PFSK-1 (cell line): ENCODE results near the gene SHLD1.

ENCODE experiments used
- FOXP2 ChIP-seq: optimal IDR thresholded peaks from 2 replicates; pipeline ENCODE3; 2011; ENCODE audit warnings: borderline replicate concordance, control low read depth, inconsistent platforms; ENCODE audit not compliant: insufficient read depth; ENCODE audit errors: extremely low read length, extremely low read depth
- POLR2AphosphoS5 ChIP-seq: IDR thresholded peaks from 2 replicates; pipeline ENCODE4 v1.6.1; 2012; ENCODE audit warnings: low read depth, mild to moderate bottlenecking, control low read depth, low read length, moderate library complexity
- SIN3A ChIP-seq: IDR thresholded peaks from 2 replicates; pipeline ENCODE4 v1.6.1; 2012; ENCODE audit warnings: mild to moderate bottlenecking, low read length, moderate library complexity, borderline replicate concordance; ENCODE audit not compliant: insufficient read depth
- TAF1 ChIP-seq: IDR thresholded peaks from 2 replicates; pipeline ENCODE4 v1.6.1; 2012; ENCODE audit warnings: low read length, control low read depth, borderline replicate concordance; ENCODE audit not compliant: insufficient read depth
- TF ChIP-seq, protein P1 (sequence below), 2 experiments: IDR thresholded peaks; 2 replicates each; pipeline versions ENCODE4 v1.6.1 to v1.8.0; 2011 to 2012; ENCODE audit warnings: low read depth in 2 of 2, low read length in 2 of 2, control low read depth in 1 of 2, inconsistent platforms in 1 of 2, mild to moderate bottlenecking in 1 of 2, moderate library complexity in 1 of 2; ENCODE audit not compliant: insufficient read depth in 1 of 2

SHLD1 gene

DNA sequence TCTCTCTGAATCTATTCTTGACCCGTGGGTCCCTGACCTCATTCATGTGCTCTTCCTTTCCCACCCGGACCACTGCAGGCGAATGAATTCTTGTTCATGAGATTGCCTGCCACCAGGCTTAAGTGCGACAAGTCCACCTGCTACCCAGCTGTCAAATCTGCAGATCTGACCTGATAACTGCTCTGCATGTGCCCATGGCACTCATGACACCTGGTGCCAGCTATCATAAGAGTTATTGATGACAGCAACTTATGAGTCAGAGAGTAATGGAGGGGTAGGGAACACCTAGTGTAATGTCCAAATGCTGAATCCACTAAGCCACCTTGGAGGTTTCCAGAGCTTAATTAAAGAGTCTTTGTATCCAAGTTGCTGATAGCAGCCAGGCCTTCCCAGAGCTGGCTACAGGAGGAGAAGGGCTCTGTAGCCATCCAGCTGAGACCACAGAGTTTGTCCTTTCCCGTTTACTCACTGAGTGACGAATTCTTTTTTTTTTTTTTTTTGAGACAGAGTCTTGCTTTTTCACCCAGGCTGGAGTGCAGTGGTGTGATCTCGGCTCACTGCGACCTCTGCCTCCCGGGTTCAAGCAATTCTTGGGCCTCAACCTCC, 17.4 kb downstream of the SHLD1 start:
- TF ChIP-seq SIN3A (no peak), POLR2AphosphoS5 (no peak), TAF1 (no peak), FOXP2 (no peak)
- TF ChIP-seq, protein P1, sequence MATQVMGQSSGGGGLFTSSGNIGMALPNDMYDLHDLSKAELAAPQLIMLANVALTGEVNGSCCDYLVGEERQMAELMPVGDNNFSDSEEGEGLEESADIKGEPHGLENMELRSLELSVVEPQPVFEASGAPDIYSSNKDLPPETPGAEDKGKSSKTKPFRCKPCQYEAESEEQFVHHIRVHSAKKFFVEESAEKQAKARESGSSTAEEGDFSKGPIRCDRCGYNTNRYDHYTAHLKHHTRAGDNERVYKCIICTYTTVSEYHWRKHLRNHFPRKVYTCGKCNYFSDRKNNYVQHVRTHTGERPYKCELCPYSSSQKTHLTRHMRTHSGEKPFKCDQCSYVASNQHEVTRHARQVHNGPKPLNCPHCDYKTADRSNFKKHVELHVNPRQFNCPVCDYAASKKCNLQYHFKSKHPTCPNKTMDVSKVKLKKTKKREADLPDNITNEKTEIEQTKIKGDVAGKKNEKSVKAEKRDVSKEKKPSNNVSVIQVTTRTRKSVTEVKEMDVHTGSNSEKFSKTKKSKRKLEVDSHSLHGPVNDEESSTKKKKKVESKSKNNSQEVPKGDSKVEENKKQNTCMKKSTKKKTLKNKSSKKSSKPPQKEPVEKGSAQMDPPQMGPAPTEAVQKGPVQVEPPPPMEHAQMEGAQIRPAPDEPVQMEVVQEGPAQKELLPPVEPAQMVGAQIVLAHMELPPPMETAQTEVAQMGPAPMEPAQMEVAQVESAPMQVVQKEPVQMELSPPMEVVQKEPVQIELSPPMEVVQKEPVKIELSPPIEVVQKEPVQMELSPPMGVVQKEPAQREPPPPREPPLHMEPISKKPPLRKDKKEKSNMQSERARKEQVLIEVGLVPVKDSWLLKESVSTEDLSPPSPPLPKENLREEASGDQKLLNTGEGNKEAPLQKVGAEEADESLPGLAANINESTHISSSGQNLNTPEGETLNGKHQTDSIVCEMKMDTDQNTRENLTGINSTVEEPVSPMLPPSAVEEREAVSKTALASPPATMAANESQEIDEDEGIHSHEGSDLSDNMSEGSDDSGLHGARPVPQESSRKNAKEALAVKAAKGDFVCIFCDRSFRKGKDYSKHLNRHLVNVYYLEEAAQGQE (IDR thresholded peaks at IDR 0.05; ENCODE audit: insufficient read depth in 1 of 2, low read depth in 2 of 2, low read length in 2 of 2) = no peak

DNA sequence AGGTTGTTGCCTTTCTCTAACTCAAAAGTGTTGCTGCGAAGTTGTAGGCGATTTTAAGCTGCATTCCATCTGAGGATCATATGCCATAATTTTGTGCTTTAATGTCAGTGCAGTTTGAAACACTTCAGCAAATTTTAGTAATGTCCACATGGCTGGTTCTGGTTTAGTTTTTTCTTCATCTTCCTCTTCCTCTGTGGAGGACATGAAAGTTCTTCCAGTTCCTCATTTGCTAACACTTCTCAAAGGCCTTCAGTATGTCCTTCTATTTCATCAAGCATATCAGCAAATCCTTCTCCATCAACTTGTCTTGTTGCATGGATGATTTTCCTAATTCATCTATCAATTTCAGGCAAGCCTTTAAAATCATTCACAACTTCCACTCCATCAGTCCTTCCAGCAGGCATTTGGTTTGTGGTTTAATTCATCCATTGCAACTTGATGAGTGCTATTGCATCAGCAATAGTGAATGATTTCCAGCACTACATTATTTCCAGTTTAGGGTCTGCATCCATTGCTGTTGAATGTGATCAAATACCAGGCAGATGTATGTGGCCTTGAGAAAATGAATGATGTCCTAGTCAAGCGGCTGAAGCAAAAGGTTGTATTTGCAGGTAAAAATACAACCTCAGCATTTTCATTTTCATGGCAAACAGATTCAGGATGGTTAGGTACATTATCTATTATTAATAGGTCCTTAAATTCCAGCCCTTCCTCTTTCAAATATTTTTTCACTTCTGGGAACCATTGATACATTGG, 20.2 kb downstream of the SHLD1 start:
- TF ChIP-seq SIN3A (no peak), POLR2AphosphoS5 (no peak), TAF1 (no peak), FOXP2 (no peak)
- TF ChIP-seq, protein P1 (IDR thresholded peaks at IDR 0.05; ENCODE audit: insufficient read depth in 1 of 2, low read depth in 2 of 2, low read length in 2 of 2) = no peak

DNA sequence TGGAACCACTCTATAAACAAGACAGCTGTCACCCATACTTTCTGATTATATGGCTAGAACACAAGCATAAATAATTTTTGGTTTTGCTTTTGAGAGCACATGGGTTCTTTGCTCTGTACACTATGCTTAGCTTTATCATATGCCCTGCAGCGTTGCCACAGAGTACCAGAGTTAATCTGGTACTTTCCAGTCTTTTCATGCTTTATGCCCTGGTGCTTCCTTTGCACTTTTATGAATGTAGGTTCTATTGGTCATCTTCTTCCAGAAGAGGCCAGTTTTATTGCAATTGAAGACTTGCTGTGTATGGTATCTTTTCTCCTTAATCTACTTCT, 20.8 kb downstream of the SHLD1 start:
- no peak for TF ChIP-seq SIN3A
- no peak for TF ChIP-seq TAF1
- TF ChIP-seq POLR2AphosphoS5 = no peak
- TF ChIP-seq FOXP2 = no peak
- TF ChIP-seq, protein P1 (IDR thresholded peaks at IDR 0.05; ENCODE audit: insufficient read depth in 1 of 2, low read depth in 2 of 2, low read length in 2 of 2) = no peak

DNA sequence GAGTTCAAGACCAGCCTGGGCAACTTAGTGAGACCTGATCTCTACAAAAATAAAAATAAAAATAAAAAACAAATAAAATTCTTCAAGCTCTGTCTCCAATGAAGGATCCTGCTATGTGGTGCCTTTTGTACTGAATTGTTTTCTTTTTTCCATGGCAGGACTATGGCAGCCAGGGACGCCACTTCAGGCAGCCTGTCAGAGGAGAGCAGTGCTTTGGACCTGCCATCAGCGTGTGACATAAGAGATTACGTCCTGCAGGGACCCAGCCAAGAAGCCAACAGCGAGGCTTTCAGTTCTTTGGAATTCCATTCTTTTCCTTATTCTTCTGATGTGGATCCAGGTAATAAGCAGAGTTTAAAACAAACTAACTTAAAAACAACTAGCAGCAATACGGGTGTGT, 22.5 kb downstream of the SHLD1 start:
- TF ChIP-seq, protein P1 (IDR thresholded peaks at IDR 0.05; ENCODE audit: insufficient read depth in 1 of 2, low read depth in 2 of 2, low read length in 2 of 2) = no peak
- TF ChIP-seq TAF1 = no peak
- TF ChIP-seq FOXP2 = no peak
- TF ChIP-seq POLR2AphosphoS5 = no peak
